Measurements from ENCODE around the gene RASGRP4. TPM values are rescaled to one million over a fixed set of nuclear protein-coding genes. Genes with fewer than 3 reads are reported as not detected.

RASGRP4 gene
- total and polyA plus RNA-seq, 4 donors, result 1.2 to 2.0 (median 1.6) TPM

Other genes starting within 250 kb of the RASGRP4 start
- gene DPF1, start 202.0 kb downstream of the RASGRP4 start, total RNA-seq, result 10 to 100 TPM; 12.4 to 14.4 TPM
- 10 to 100 TPM; 65.5 to 90.1 TPM for gene DPF1, start 202.0 kb downstream of the RASGRP4 start, polyA plus RNA-seq (ENCODE audit: insufficient read length in 2 of 2)
- 1 to 10 TPM; 4.0 to 9.4 TPM for gene PPP1R14A, start 169.8 kb downstream of the RASGRP4 start, total RNA-seq
- gene PPP1R14A, start 169.8 kb downstream of the RASGRP4 start, polyA plus RNA-seq (ENCODE audit: insufficient read length in 2 of 2), result 10 to 100 TPM; 19.5 to 24.5 TPM
- gene SPINT2, start 161.6 kb downstream of the RASGRP4 start, total RNA-seq, result 100 to 1,000 TPM in 1 of 2 donors, 10 to 100 TPM in 1; 95.5 to 242 TPM
- 100 to 1,000 TPM; 111 to 212 TPM for gene SPINT2, start 161.6 kb downstream of the RASGRP4 start, polyA plus RNA-seq (ENCODE audit: insufficient read length in 2 of 2)
- gene C19orf33, start 122.0 kb downstream of the RASGRP4 start, total RNA-seq, result 100 to 1,000 TPM in 1 of 2 donors, 10 to 100 TPM in 1; 12.4 to 134 TPM
- 10 to 100 TPM in 1 of 2 donors, under 1 TPM in 1; 0.97 to 13.5 TPM for gene C19orf33, start 122.0 kb downstream of the RASGRP4 start, polyA plus RNA-seq (ENCODE audit: insufficient read length in 2 of 2)
- gene YIF1B, start 110.3 kb downstream of the RASGRP4 start, total RNA-seq, result 10 to 100 TPM; 41.7 to 61.2 TPM
- 10 to 100 TPM; 68.0 to 88.1 TPM for gene YIF1B, start 110.3 kb downstream of the RASGRP4 start, polyA plus RNA-seq (ENCODE audit: insufficient read length in 2 of 2)
- 1 to 10 TPM; 1.8 to 4.4 TPM for gene KCNK6, start 106.4 kb downstream of the RASGRP4 start, total RNA-seq
- 1 to 10 TPM in 1 of 2 donors, under 1 TPM in 1; 0.98 to 2.1 TPM for gene KCNK6, start 106.4 kb downstream of the RASGRP4 start, polyA plus RNA-seq (ENCODE audit: insufficient read length in 2 of 2)
- gene CATSPERG, start 90.4 kb downstream of the RASGRP4 start, total RNA-seq, result 1 to 10 TPM; 3.7 to 5.8 TPM
- gene CATSPERG, start 90.4 kb downstream of the RASGRP4 start, polyA plus RNA-seq (ENCODE audit: insufficient read length in 2 of 2), result 10 to 100 TPM in 1 of 2 donors, 1 to 10 TPM in 1; 4.0 to 10.3 TPM
- 100 to 1,000 TPM; 177 to 185 TPM for gene PSMD8, start 51.6 kb downstream of the RASGRP4 start, total RNA-seq
- 100 to 1,000 TPM; 196 to 209 TPM for gene PSMD8, start 51.6 kb downstream of the RASGRP4 start, polyA plus RNA-seq (ENCODE audit: insufficient read length in 2 of 2)
- under 1 TPM in 1 of 2 donors, not detected in 1; 0.28 TPM for gene GGN, start 38.2 kb downstream of the RASGRP4 start, total RNA-seq
- gene GGN, start 38.2 kb downstream of the RASGRP4 start, polyA plus RNA-seq (ENCODE audit: insufficient read length in 2 of 2), result 1 to 10 TPM; 1.3 to 1.9 TPM
- 1 to 10 TPM; 1.3 to 1.9 TPM for gene SPRED3, start 37.5 kb downstream of the RASGRP4 start, total RNA-seq
- 1 to 10 TPM; 8.3 to 9.3 TPM for gene SPRED3, start 37.5 kb downstream of the RASGRP4 start, polyA plus RNA-seq (ENCODE audit: insufficient read length in 2 of 2)
- gene FAM98C, start 23.1 kb downstream of the RASGRP4 start, total RNA-seq, result 10 to 100 TPM; 10.5 to 20.4 TPM
- 10 to 100 TPM; 38.0 to 52.3 TPM for gene FAM98C, start 23.1 kb downstream of the RASGRP4 start, polyA plus RNA-seq (ENCODE audit: insufficient read length in 2 of 2)
- gene RYR1, start 7.5 kb upstream of the RASGRP4 start, total RNA-seq, result 1 to 10 TPM; 6.0 to 6.9 TPM
- gene RYR1, start 7.5 kb upstream of the RASGRP4 start, polyA plus RNA-seq (ENCODE audit: insufficient read length in 2 of 2), result 10 to 100 TPM; 14.1 to 15.1 TPM
- gene MAP4K1, start 191.7 kb upstream of the RASGRP4 start, total RNA-seq, result 1 to 10 TPM; 1.6 to 2.4 TPM
- 10 to 100 TPM in 1 of 2 donors, 1 to 10 TPM in 1; 8.9 to 12.2 TPM for gene MAP4K1, start 191.7 kb upstream of the RASGRP4 start, polyA plus RNA-seq (ENCODE audit: insufficient read length in 2 of 2)
- 100 to 1,000 TPM; 110 to 266 TPM for gene EIF3K, start 193.0 kb upstream of the RASGRP4 start, total RNA-seq
- gene EIF3K, start 193.0 kb upstream of the RASGRP4 start, polyA plus RNA-seq (ENCODE audit: insufficient read length in 2 of 2), result 100 to 1,000 TPM; 254 to 268 TPM
- gene ACTN4, start 221.4 kb upstream of the RASGRP4 start, total RNA-seq, result 100 to 1,000 TPM; 103 to 142 TPM
- gene ACTN4, start 221.4 kb upstream of the RASGRP4 start, polyA plus RNA-seq (ENCODE audit: insufficient read length in 2 of 2), result 100 to 1,000 TPM; 292 to 297 TPM

Measured in spinal cord (tissue), 4 donors.